Stimulated activated CD4-positive, alpha-beta T cell treated with anti-CD3 and anti-CD28 coated beads, TNF-alpha, amount 100 ng/mL, for 48 hours (primary cell): ENCODE results near the gene TSPAN13.

Experiments used
- DNase-seq, 3 donors: peaks; one replicate each; pipeline ENCODE4 v3.0.0-alpha.2; 2020; ENCODE audit warnings: low read depth in 3 of 3

The TSPAN13 gene

GRCh38 chr7:16812542-16813231, 59.1 kb downstream of the TSPAN13 start:
- no peak for DNase-seq

- DNase-seq = no peak
Measured at GRCh38 chr7:16813232-16813616, 59.7 kb downstream of the TSPAN13 start.

- no peak for DNase-seq
Measured at GRCh38 chr7:16815001-16815400, 61.4 kb downstream of the TSPAN13 start.

GRCh38 chr7:16816824-16817223, 63.3 kb downstream of the TSPAN13 start:
- no peak for DNase-seq

GRCh38 chr7:16817536-16817935, 64.0 kb downstream of the TSPAN13 start:
- DNase-seq = no peak

GRCh38 chr7:16818732-16819131, 65.2 kb downstream of the TSPAN13 start:
- no peak for DNase-seq

GRCh38 chr7:16822029-16822428, 68.5 kb downstream of the TSPAN13 start:
- DNase-seq = no peak

GRCh38 chr7:16826060-16826459, 72.5 kb downstream of the TSPAN13 start:
- DNase-seq = no peak

GRCh38 chr7:16833373-16833772, 79.8 kb downstream of the TSPAN13 start:
- DNase-seq = no peak
